Karpas-422 (cell line): Measurements from ENCODE around the gene POLR3K. TPM values are rescaled to one million over a fixed set of nuclear protein-coding genes. Genes with fewer than 3 reads are reported as not detected.

Experiments used
- DNase-seq: peaks from one replicate; pipeline ENCODE4 v3.0.0-alpha.2; 2015
- H2AFZ ChIP-seq: fragments of 200-600 bp; sonication (generic); 2 replicates; pipeline ENCODE4 v1.6.1; 2014; ENCODE audit warnings: antibody characterized with exemption, low read length, mixed read lengths
- H3K27ac ChIP-seq: fragments of 200-600 bp; sonication (generic); 2 replicates; pipeline ENCODE4 v1.5.1; 2014; ENCODE audit warnings: mild to moderate bottlenecking, low read length, moderate library complexity
- H3K27me3 ChIP-seq: fragments of 200-600 bp; sonication (generic); 2 replicates; pipeline ENCODE4 v1.6.1; 2014; ENCODE audit warnings: low read length, mixed read lengths
- H3K36me3 ChIP-seq: fragments of 200-600 bp; sonication (generic); 2 replicates; pipeline ENCODE4 v1.6.1; 2014; ENCODE audit warnings: low read length, mixed read lengths; ENCODE audit not compliant: insufficient read depth
- H3K4me1 ChIP-seq: fragments of 200-600 bp; sonication (generic); 2 replicates; pipeline ENCODE4 v1.6.1; 2014; ENCODE audit warnings: mild to moderate bottlenecking, low read length, mixed read lengths
- H3K4me2 ChIP-seq: fragments of 200-600 bp; sonication (generic); 2 replicates; pipeline ENCODE4 v1.6.1; 2014; ENCODE audit warnings: low read length, low read depth, mild to moderate bottlenecking; ENCODE audit not compliant: poor library complexity, severe bottlenecking
- H3K4me3 ChIP-seq: fragments of 200-600 bp; sonication (generic); 2 replicates; pipeline ENCODE4 v1.5.1; 2014; ENCODE audit warnings: mild to moderate bottlenecking, antibody characterized with exemption, low read length, mixed read lengths
- H3K79me2 ChIP-seq: fragments of 200-600 bp; sonication (generic); 2 replicates; pipeline ENCODE4 v1.6.1; 2014; ENCODE audit warnings: mild to moderate bottlenecking, low read length, mixed read lengths
- H3K9ac ChIP-seq: fragments of 200-600 bp; sonication (generic); 2 replicates; pipeline ENCODE4 v1.6.0; 2014; ENCODE audit warnings: low read length
- H3K9me2 ChIP-seq: fragments of 200-600 bp; sonication (generic), shearing (Covaris generic); replicated peaks from 2 replicates; pipeline ENCODE4 v1.6.0; 2014; ENCODE audit warnings: mild to moderate bottlenecking, low read length, moderate library complexity; ENCODE audit not compliant: insufficient read depth
- H3K9me3 ChIP-seq: fragments of 300-700, 200-600 bp; sonication (generic); 2 replicates; pipeline ENCODE4 v1.6.1; 2014; ENCODE audit warnings: low read length, mixed read lengths
- H4K20me1 ChIP-seq: fragments of 200-600 bp; sonication (generic); 2 replicates; pipeline ENCODE4 v1.6.1; 2014; ENCODE audit warnings: mild to moderate bottlenecking, antibody characterized with exemption, low read length, low read depth; ENCODE audit not compliant: insufficient read depth
- total RNA-seq: library from RNA; depleted of rRNA; stranded (reverse); fragments of >200 nt; shearing (Covaris generic); gene quantifications from 2 replicates; pipeline ENCODE4 v1.2.3, GENCODE V29; 2014; ENCODE audit warnings: low replicate concordance

The POLR3K gene
- total RNA-seq, 1 experiment from 2014 or later = 11.9 TPM

DNA sequence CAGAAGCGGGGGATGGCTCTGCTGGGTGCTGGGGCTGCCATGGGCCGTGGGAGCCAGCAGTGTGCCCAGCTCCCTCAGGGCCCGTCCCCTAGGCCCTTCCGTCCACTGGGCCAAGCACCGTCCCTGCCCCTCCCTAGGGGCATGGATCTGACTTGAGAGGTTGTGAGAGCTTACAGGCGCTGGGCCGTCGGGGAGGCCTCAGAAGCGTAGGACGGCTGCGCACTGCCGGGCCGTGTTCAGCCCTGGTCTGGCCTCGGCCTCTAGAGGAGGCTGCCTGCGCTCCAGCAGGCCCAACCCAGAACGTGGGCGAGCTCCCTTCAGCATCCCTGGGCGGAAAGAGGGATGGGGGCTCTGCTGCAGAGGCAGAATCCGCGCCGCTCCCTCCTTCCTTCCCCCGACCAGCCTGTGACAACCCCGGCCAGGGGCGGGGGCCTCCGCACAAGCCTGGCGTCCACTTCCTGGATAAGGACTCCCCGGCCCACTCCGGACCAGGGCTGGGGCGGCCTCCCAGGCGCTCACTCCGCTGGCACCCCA is 23.9 kb upstream of the POLR3K start:
- Histone ChIP-seq H3K4me3 (peak overlapping the region; percentile 72), H2AFZ (peak overlapping the region; percentile 66; the same call in 1 of the 2 replicates), H3K79me2 (peaks cover 13% of the 10 kb centered on the region), H3K4me2 (peak overlapping the region; percentile 79), H3K27me3 (no peaks in the 10 kb centered on the region), H3K9me3 (no peaks in the 10 kb centered on the region), H3K27ac (peak overlapping the region; percentile 43; the same call in 1 of the 2 replicates), H3K4me1 (peaks cover 27% of the 10 kb centered on the region), H3K9me2 (no peaks in the 10 kb centered on the region), H3K9ac (peak overlapping the region; percentile 91), H3K36me3 (no peaks in the 10 kb centered on the region), H4K20me1 (no peaks in the 10 kb centered on the region)
- DNase-seq = peak; percentile 86

DNA sequence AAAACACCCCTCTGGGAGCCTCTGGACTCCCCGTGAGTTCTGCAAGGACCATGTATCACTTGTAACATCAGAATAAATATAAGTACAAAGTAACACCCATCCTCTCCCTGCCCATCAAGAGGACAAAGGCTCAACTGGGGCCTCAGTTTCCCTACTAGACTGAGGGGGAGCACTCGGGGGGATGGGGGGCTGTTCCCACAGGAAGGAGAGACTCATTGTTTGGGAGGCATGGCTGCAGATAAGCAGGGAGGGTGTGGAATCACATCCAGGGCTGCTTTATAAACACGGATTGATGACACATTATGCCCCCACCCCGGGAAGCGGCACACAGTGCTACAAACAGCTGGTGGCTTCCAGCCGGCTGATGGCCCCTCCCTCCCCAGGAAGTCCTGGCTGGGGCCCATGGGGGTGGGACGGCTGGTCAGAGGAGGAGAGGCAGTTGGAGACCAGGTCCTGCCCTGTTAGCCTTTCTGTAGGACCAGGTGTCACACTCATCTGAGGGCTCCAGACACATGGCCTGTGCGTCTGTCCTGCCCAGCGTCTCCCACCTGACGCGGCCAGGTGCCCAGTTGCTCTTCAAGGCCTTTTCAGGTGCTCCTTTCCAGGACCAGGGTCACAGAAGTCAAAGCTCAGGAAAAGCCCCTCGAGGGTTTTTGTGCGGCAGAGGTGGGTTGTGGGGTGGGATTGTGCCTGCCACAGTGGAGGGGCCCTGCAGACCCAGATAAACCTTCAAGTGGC is 23.3 kb upstream of the POLR3K start:
- H3K4me2 ChIP-seq = peak overlapping the region; percentile 79
- no peak for DNase-seq
- no peak overlapping the region; the same call in 1 of the 2 replicates for H2AFZ ChIP-seq
- H3K9ac ChIP-seq = peak overlapping the region; percentile 91
- no peaks in the 10 kb centered on the region for H3K36me3 ChIP-seq
- H3K79me2 ChIP-seq = peaks cover 13% of the 10 kb centered on the region
- no peaks in the 10 kb centered on the region for H3K9me3 ChIP-seq
- H3K4me1 ChIP-seq = peaks cover 27% of the 10 kb centered on the region
- H3K4me3 ChIP-seq = peak overlapping the region; percentile 72
- H3K9me2 ChIP-seq = no peaks in the 10 kb centered on the region
- no peaks in the 10 kb centered on the region for H4K20me1 ChIP-seq
- no peaks in the 10 kb centered on the region for H3K27me3 ChIP-seq
- no peak overlapping the region for H3K27ac ChIP-seq

DNA sequence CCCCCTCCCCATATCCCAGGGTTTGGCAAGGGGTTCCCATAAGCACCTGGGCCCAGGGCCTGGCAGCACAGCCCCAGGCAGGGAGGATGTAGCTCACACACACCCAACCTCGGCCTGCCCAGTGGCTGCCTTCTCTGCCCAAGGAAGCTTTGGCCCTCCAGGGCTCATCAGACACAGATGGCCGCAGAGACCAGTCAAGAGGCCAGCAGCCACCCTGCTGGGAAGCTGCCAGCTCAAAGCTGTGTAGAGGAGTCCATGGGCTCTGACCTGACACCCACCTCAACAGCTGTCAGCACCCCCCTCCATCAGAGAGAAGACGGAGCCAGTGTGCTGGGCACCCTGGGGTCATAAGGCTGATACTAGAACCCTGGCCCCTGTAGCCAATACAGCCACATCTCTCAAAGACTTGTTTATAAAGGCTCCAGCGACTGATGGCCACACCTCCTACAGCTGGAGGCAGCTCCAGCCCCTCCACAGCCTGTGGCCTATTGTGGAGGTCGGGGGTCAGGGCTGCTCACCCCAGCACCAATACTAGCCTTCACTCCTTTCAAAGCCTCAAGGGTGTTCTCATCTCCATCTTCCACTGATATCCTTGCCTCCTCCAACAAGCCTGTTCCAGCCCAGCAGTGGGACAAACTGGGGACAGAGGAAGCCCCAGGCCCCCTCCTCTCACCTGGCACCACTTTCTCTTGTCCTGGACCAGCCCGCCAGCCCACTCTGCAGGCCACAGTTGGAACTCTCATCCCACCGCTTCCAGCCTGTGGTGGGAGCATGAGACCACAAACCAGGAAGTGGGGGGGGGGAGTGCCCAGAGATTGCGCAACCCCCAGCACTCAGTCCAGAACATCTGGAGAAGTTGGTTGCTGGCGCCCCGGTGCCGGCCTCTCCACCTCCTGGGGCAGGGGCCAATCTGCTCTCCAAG is 22.4 kb upstream of the POLR3K start:
- no peaks in the 10 kb centered on the region for H3K27me3 ChIP-seq
- H3K4me3 ChIP-seq = no peak overlapping the region
- H3K36me3 ChIP-seq = no peaks in the 10 kb centered on the region
- H3K4me2 ChIP-seq = no peak overlapping the region
- H3K79me2 ChIP-seq = peaks cover 13% of the 10 kb centered on the region
- H4K20me1 ChIP-seq = no peaks in the 10 kb centered on the region
- no peaks in the 10 kb centered on the region for H3K9me3 ChIP-seq
- DNase-seq = peak; percentile 55
- H2AFZ ChIP-seq = no peak overlapping the region
- H3K4me1 ChIP-seq = peaks cover 27% of the 10 kb centered on the region
- H3K27ac ChIP-seq = no peak overlapping the region
- H3K9me2 ChIP-seq = no peaks in the 10 kb centered on the region
- H3K9ac ChIP-seq = no peak overlapping the region; the same call in 1 of the 2 replicates

- Histone ChIP-seq H3K9ac (no peak overlapping the region), H3K27me3 (no peaks in the 10 kb centered on the region), H2AFZ (no peak overlapping the region), H3K4me3 (no peak overlapping the region), H4K20me1 (no peaks in the 10 kb centered on the region), H3K4me2 (no peak overlapping the region), H3K79me2 (peaks cover 13% of the 10 kb centered on the region), H3K36me3 (no peaks in the 10 kb centered on the region), H3K9me2 (no peaks in the 10 kb centered on the region), H3K27ac (no peak overlapping the region), H3K4me1 (peaks cover 27% of the 10 kb centered on the region), H3K9me3 (no peaks in the 10 kb centered on the region)
- DNase-seq = no peak
Observed at GRCh38 chr16:74747-75334, 21.4 kb upstream of the POLR3K start.

GRCh38 chr16:74051-74746 is 20.8 kb upstream of the POLR3K start:
- Histone ChIP-seq H3K9me3 (no peaks in the 10 kb centered on the region), H3K4me2 (no peak overlapping the region), H3K9ac (no peak overlapping the region), H3K79me2 (peaks cover 10% of the 10 kb centered on the region), H3K9me2 (no peaks in the 10 kb centered on the region), H2AFZ (no peak overlapping the region), H3K27me3 (no peaks in the 10 kb centered on the region), H3K4me3 (no peak overlapping the region), H3K36me3 (no peaks in the 10 kb centered on the region), H3K4me1 (peaks cover 24% of the 10 kb centered on the region), H4K20me1 (no peaks in the 10 kb centered on the region; the same call in 1 of the 2 replicates), H3K27ac (no peak overlapping the region)
- no peak for DNase-seq

- Histone ChIP-seq H3K27me3 (no peaks in the 10 kb centered on the region), H4K20me1 (no peaks in the 10 kb centered on the region; the same call in 1 of the 2 replicates), H3K9me3 (no peaks in the 10 kb centered on the region), H3K4me3 (no peak within 1 kb of the TSS), H2AFZ (no peak within 1 kb of the TSS), H3K27ac (no peak within 1 kb of the TSS), H3K9me2 (no peaks in the 10 kb centered on the region), H3K4me1 (peaks cover 18% of the 10 kb centered on the region), H3K9ac (no peak within 1 kb of the TSS), H3K79me2 (no peaks in the 10 kb centered on the region), H3K4me2 (no peak within 1 kb of the TSS), H3K36me3 (no peaks in the 10 kb centered on the region)
- no peak for DNase-seq
Observed at GRCh38 chr16:72561-73548, 19.4 kb upstream of the POLR3K start, which contains the start of gene RHBDF1. RHBDF1 (minus strand) TSS chr16:72631; CDS start chr16:65015, 7,616 bp downstream.
